HS-5 (cell line): ENCODE data around the gene OMP.
A peak's percentile ranks its signal among the peaks of the same experiment; 100 is the strongest.

ENCODE experiments used
- DNase-seq: peaks from one replicate; pipeline ENCODE4 v3.0.0-alpha.2; 2012; ENCODE audit warnings: low read depth

OMP gene

GRCh38 chr11:77069336-77069968 lies 33.2 kb upstream of the OMP start:
- no peak for DNase-seq

- no peak for DNase-seq
These were observed 32.6 kb upstream of the OMP start for GRCh38 chr11:77069969-77070582.

- no peak for DNase-seq
These were observed 31.6 kb upstream of the OMP start for GRCh38 chr11:77071077-77071476.

GRCh38 chr11:77071671-77072605 lies 30.7 kb upstream of the OMP start:
- no peak for DNase-seq

- DNase-seq: no peak
These were observed 29.8 kb upstream of the OMP start for GRCh38 chr11:77072851-77073327.

- DNase-seq: peak; percentile 78
These were observed 29.2 kb upstream of the OMP start for GRCh38 chr11:77073328-77074001.

GRCh38 chr11:77074205-77074604 lies 28.4 kb upstream of the OMP start:
- DNase-seq: no peak

- no peak for DNase-seq
These were observed 27.9 kb upstream of the OMP start for GRCh38 chr11:77074626-77075221.

GRCh38 chr11:77075425-77075905 lies 27.2 kb upstream of the OMP start:
- DNase-seq: no peak

GRCh38 chr11:77079666-77080065 lies 23.0 kb upstream of the OMP start:
- DNase-seq: no peak

GRCh38 chr11:77080643-77081210 lies 21.9 kb upstream of the OMP start:
- DNase-seq: no peak

GRCh38 chr11:77081381-77081851 lies 21.2 kb upstream of the OMP start:
- no peak for DNase-seq

GRCh38 chr11:77081976-77082836 lies 20.4 kb upstream of the OMP start:
- no peak for DNase-seq

GRCh38 chr11:77082838-77083565 lies 19.6 kb upstream of the OMP start:
- no peak for DNase-seq

- no peak for DNase-seq
These were observed 18.9 kb upstream of the OMP start for GRCh38 chr11:77083566-77084245.

- DNase-seq: no peak
These were observed 18.0 kb upstream of the OMP start for GRCh38 chr11:77084581-77085191.

- no peak for DNase-seq
These were observed 17.0 kb upstream of the OMP start for GRCh38 chr11:77085652-77086051.
